Measurements from ENCODE around the gene DLGAP1.

DNA sequence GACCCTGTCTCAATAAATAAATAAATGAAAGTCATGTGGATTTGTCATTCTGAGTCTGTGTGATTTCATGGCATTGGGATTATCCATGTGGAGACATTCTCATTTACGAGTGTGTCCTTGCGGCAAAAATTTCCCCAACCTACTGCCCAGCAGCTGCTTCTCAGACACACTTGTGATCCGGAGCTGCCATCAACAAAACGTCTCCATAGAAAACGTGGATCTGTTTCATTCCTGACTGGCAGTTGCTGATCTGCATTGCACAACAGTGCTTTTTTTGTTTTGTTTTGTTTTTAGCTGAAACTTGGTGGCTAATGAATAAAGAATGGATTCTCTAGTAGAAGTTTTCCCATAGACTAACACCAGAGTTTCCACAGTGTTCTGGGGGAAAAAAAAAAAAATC lies 930.4 kb downstream of the DLGAP1 start:
- TF ChIP-seq POLR2A (IDR thresholded peaks at IDR 0.05), result no peak
- TF ChIP-seq, protein P1, sequence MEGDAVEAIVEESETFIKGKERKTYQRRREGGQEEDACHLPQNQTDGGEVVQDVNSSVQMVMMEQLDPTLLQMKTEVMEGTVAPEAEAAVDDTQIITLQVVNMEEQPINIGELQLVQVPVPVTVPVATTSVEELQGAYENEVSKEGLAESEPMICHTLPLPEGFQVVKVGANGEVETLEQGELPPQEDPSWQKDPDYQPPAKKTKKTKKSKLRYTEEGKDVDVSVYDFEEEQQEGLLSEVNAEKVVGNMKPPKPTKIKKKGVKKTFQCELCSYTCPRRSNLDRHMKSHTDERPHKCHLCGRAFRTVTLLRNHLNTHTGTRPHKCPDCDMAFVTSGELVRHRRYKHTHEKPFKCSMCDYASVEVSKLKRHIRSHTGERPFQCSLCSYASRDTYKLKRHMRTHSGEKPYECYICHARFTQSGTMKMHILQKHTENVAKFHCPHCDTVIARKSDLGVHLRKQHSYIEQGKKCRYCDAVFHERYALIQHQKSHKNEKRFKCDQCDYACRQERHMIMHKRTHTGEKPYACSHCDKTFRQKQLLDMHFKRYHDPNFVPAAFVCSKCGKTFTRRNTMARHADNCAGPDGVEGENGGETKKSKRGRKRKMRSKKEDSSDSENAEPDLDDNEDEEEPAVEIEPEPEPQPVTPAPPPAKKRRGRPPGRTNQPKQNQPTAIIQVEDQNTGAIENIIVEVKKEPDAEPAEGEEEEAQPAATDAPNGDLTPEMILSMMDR (IDR thresholded peaks at IDR 0.05), result no peak

Data from breast epithelium (tissue), 3 donors.